HEK293 (cell line): ENCODE measurements around the gene SREBF1.
A peak's percentile ranks its signal among the peaks of the same experiment; 100 is the strongest.

Experiments used
- BCL6B ChIP-seq: fragments of 450-650 bp; formaldehyde crosslinking; IDR thresholded peaks from 2 replicates; pipeline ENCODE4 v1.5.1; 2017; ENCODE audit warnings: missing biosample characterization, missing genetic modification characterization
- CTCF ChIP-seq: fragments of 450-650 bp; formaldehyde crosslinking; IDR thresholded peaks from 2 replicates; pipeline ENCODE4 v1.5.1; 2016; ENCODE audit warnings: missing biosample characterization, missing genetic modification characterization
- PBX3 ChIP-seq: sonication (generic); formaldehyde crosslinking; IDR thresholded peaks from 2 replicates; pipeline ENCODE4 v1.8.1; 2022; ENCODE audit warnings: mild to moderate bottlenecking, moderate library complexity, missing genetic modification reagents
- PRDM4 ChIP-seq: fragments of 450-650 bp; formaldehyde crosslinking; IDR thresholded peaks from 2 replicates; pipeline ENCODE4 v1.5.1; 2017; ENCODE audit warnings: missing biosample characterization, missing genetic modification characterization
- SCRT1 ChIP-seq: fragments of 450-650 bp; formaldehyde crosslinking; IDR thresholded peaks from 2 replicates; pipeline ENCODE4 v1.5.1; 2016; ENCODE audit warnings: missing biosample characterization, missing genetic modification characterization, borderline replicate concordance
- SCRT2 ChIP-seq: fragments of 450-650 bp; formaldehyde crosslinking; IDR thresholded peaks from 2 replicates; pipeline ENCODE4 v1.5.1; 2016; ENCODE audit warnings: missing biosample characterization, missing genetic modification characterization
- SP2 ChIP-seq: fragments of 450-650 bp; formaldehyde crosslinking; IDR thresholded peaks from 2 replicates; pipeline ENCODE4 v1.5.1; 2016; ENCODE audit warnings: missing biosample characterization, missing genetic modification characterization
- SP7 ChIP-seq: fragments of 450-650 bp; formaldehyde crosslinking; IDR thresholded peaks from 2 replicates; pipeline ENCODE4 v1.5.1; 2016; ENCODE audit warnings: missing biosample characterization, missing genetic modification characterization
- YY2 ChIP-seq: fragments of 450-650 bp; formaldehyde crosslinking; IDR thresholded peaks from 2 replicates; pipeline ENCODE4 v1.5.1; 2016; ENCODE audit warnings: missing biosample characterization, missing genetic modification characterization
- ZBTB11 ChIP-seq: fragments of 450-650 bp; formaldehyde crosslinking; conservative IDR thresholded peaks from 2 replicates; pipeline ENCODE4 v1.5.1; 2016; ENCODE audit warnings: low read depth, missing biosample characterization, missing genetic modification characterization
- ZBTB21 ChIP-seq: fragments of 450-650 bp; formaldehyde crosslinking; IDR thresholded peaks from 2 replicates; pipeline ENCODE4 v1.5.1; 2017; ENCODE audit warnings: missing biosample characterization, missing genetic modification characterization
- ZEB2 ChIP-seq: fragments of 450-650 bp; formaldehyde crosslinking; IDR thresholded peaks from 2 replicates; pipeline ENCODE4 v1.5.1; 2016; ENCODE audit warnings: missing biosample characterization, missing genetic modification characterization
- ZNF148 ChIP-seq: fragments of 450-650 bp; formaldehyde crosslinking; IDR thresholded peaks from 2 replicates; pipeline ENCODE4 v1.5.0; 2017; ENCODE audit warnings: missing biosample characterization, missing genetic modification characterization, borderline replicate concordance
- ZNF354C ChIP-seq: fragments of 450-650 bp; formaldehyde crosslinking; IDR thresholded peaks from 2 replicates; pipeline ENCODE4 v1.5.1; 2016; ENCODE audit warnings: missing biosample characterization, missing genetic modification characterization, low read depth, borderline replicate concordance
- ZNF473 ChIP-seq: fragments of 450-650 bp; formaldehyde crosslinking; IDR thresholded peaks from 2 replicates; pipeline ENCODE4 v1.5.1; 2017; ENCODE audit warnings: missing biosample characterization, missing genetic modification characterization
- ZNF560 ChIP-seq: fragments of 450-650 bp; formaldehyde crosslinking; IDR thresholded peaks from 2 replicates; pipeline ENCODE4 v1.5.1; 2017; ENCODE audit warnings: missing biosample characterization, missing genetic modification characterization, borderline replicate concordance
- ZNF596 ChIP-seq: fragments of 450-650 bp; IDR thresholded peaks from 2 replicates; pipeline ENCODE4 v1.5.0; 2018; ENCODE audit warnings: missing biosample characterization, mild to moderate bottlenecking, missing genetic modification characterization, moderate library complexity
- ZNF623 ChIP-seq: fragments of 450-650 bp; formaldehyde crosslinking; IDR thresholded peaks from 2 replicates; pipeline ENCODE4 v1.5.1; 2016; ENCODE audit warnings: missing biosample characterization, missing genetic modification characterization
- ZNF626 ChIP-seq: fragments of 450-650 bp; sonication (Bioruptor Pico); formaldehyde crosslinking; IDR thresholded peaks from 2 replicates; pipeline ENCODE4 v1.5.1; 2018; ENCODE audit warnings: missing biosample characterization, missing genetic modification characterization, inconsistent platforms
- ZNF701 ChIP-seq: fragments of 450-650 bp; formaldehyde crosslinking; IDR thresholded peaks from 2 replicates; pipeline ENCODE4 v1.5.1; 2016; ENCODE audit warnings: missing biosample characterization, missing genetic modification characterization
- ZNF785 ChIP-seq: fragments of 450-650 bp; formaldehyde crosslinking; IDR thresholded peaks from 2 replicates; pipeline ENCODE4 v1.5.1; 2016; ENCODE audit warnings: missing biosample characterization, missing genetic modification characterization
- ZSCAN16 ChIP-seq: fragments of 450-650 bp; formaldehyde crosslinking; IDR thresholded peaks from 2 replicates; pipeline ENCODE4 v1.5.1; 2016; ENCODE audit warnings: missing biosample characterization, missing genetic modification characterization

SREBF1 gene

GRCh38 chr17:17784657-17785267 is 52.0 kb downstream of the SREBF1 start (continued):
- TF ChIP-seq BCL6B (tag by site-specific recombination) (no peak), ZNF701 (no peak), ZNF626 (no peak), SCRT1 (peak; percentile 83), ZBTB11 (tag by site-specific recombination) (no peak), SP2 (tag by site-specific recombination) (0 out of 2 replicates have a peak, but pooled peaks have one; percentile 8), ZNF354C (tag by site-specific recombination) (no peak), ZBTB21 (tag by site-specific recombination) (no peak), PRDM4 (tag by site-specific recombination) (no peak), CTCF (tag by site-specific recombination) (peak; percentile 45; the same call in 1 of the 2 replicates), YY2 (tag by site-specific recombination) (no peak), ZNF473 (tag by site-specific recombination) (no peak), ZNF148 (tag by site-specific recombination) (no peak), ZNF785 (no peak), SP7 (tag by site-specific recombination) (no peak), ZNF596 (tag by site-specific recombination) (no peak), ZNF560 (tag by site-specific recombination) (no peak), SCRT2 (tag by site-specific recombination) (peak; percentile 94), ZSCAN16 (tag by site-specific recombination) (no peak), PBX3 (no peak), ZEB2 (no peak), ZNF623 (tag by site-specific recombination) (no peak)
